HG02970 (cell line): ENCODE results near the gene TBX6.
A peak's percentile ranks its signal among the peaks of the same experiment; 100 is the strongest.
"Not testable (repeated sequence)": the region's sequence is repeated elsewhere in the genome, so short reads cannot be mapped to it uniquely, and the experiment has no call there.

Experiments used
- ATAC-seq: cut with Tn5 transposase; IDR thresholded peaks from one replicate; pipeline ENCODE4 v1.9.1; 2021; ENCODE audit warnings: mild to moderate bottlenecking, moderate library complexity, moderate number of reproducible peaks; ENCODE audit not compliant: unreplicated experiment, low FRiP score

TBX6 gene

DNA sequence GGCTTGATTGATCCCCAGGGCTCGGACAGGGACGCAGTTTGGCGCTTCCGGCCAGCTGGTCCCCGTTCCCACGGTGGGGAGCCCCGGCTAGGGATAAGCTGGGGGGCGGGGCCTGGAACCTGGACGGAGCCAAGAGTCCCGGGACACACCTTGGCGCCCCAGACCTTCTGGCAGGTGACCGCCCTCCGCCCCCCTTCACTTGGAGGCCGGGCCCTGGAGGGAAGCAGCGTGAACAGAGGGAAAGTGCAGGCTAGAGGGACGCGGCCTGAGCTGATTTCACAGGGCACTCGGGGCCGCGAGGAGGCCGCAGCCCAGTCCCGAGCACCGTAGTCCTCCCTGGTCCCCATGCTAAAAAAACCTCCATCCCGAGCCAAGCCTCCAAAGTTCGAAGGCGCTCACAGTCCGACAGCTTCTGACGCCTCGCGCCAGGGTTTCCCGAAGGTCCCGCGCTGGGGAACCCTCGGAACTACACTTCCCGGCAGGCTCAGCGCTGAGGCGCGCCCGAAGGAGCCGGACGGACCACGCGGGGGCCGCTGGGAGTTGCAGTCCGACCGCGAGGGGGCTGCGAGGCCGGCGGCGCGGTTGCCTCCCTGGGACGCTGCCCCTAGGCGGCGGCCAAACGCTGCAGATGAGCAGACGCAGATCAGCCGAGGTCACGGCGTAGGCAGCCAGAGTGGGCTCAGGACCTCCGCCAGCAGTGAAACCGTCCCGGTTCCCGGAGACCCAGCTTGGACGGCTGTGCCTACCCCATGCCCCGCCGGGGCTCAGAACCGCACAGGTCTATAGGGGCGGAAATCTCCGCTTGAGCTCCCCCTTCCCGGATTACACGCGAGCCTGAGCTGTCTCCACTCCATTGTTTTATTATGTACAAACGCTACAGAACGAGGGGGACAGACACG, at the start of gene TBX6:
TSS of gene TBX6 (minus strand) at position 451 of the 899 bp plus-strand sequence. CDS start 731 bp downstream, outside the sequence.
- ATAC-seq = peak; percentile 61

- ATAC-seq = no peak
Observed at GRCh38 chr16:30139583-30140481, 48.1 kb upstream of the TBX6 start.

DNA sequence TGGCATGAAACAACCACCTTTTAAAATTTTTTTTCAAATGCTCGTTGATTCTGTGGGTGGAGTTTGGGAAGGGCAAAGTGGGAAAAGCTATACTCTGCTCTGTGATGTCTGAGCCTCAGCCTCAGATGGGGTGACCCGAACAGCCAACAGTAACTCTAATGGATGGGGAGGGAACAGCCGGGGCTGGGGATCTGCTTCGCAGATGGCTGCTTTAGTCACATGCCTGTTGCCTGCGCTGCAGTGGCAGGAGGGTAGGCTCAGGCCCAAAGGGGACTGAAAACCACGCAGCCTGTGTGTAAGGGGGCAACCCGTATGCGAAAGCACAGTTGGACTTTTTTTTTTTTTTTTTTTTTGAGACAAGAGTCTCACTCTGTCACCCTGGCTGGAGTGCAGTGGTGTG, 46.2 kb upstream of the TBX6 start:
- ATAC-seq = no peak

DNA sequence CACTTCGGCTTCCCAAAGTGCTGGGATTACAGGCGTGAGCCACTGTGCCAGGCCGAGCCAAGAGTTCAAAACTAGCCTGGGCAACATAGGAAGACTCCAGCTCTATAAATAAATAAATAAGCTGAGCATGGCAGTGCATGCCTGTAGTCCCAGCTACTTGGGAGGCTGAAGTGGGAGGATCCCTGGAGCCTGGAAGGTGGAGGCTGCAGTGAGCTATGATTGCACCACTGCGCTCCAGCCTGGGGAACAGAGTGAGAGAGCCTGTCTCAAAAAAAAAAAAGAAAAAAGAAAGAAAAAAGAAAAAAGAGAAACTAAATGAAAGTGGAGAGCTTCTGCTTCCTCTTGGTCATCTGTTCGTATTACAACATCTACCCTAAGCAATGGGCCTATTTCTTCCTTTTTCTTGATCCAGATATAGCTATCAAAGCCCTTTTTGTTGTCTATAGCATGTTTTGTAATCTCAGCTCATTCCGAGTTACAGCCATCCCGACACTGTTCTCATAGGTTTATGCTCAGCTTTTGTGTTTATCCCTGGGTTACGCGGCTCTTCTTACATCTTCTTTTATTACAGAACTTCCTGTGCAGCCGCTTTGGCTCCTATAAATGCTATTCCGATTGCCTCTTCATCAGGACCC, 45.4 kb upstream of the TBX6 start:
- ATAC-seq = no peak

DNA sequence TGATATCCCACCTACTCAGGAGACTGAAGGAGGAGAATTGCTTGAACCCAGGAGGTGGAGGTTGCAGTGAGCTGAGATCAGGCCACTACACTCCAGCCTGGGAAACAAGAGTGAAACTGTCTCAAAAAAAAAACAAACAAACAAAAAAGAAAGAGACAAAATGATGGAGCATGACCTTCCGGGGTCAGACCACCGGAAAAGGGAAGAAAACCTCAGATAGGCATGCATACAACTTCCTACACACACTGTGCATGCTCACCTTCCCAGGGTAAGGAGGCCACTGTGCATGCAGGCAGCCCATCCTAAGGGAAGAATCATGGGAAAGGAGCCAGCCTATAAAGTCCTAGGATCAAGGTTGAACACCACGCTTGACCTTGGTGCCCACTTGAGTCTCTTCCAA, 40.9 kb upstream of the TBX6 start:
- ATAC-seq = no peak

DNA sequence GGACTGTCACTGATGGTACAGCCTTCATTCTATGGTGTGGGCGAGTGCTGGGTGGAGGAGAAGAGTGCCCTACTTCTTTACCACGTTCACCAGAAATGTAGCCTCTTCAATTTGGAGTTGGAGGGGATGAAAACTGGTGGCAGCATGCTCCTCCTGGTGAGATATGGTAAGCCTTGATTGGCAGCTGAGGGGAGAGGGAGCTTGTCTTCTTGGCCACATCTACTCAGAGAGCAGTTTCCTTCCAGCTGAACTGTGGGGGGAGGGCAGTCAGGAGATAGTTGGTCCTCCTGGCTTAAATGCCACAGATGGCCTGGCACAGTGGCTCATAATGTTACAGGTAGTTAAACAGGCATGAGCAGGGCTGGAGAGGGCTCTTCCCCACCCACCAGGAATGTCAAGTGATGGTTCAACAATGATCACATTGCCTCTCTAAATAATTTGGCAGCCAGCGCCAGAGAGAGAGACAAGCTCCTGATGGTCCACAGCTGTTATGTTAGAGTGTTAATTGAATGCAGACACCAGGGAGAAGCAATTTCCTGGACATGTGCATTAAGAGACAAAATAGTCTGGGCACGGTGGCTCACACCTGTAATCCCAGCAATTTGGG, 40.2 kb upstream of the TBX6 start:
- no peak for ATAC-seq

DNA sequence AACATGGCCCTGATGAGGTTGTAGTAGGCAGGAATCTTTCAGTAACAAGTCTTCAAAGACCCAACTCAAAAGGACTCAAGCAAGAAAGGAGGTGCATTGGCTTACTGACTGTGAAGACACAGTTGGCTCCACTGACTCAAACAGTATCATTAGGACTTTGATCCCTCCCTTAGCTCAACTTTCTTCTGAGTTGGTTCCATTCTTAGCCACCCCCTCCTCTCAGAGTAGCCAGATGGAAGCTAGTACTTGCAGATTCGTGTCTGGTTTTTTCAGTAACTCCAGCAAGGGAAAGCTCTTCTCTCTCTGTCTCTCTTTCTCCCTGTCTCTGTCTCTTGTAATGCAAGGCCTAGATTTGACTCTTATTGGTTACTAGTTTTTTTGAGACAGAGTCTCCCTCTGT, 36.3 kb upstream of the TBX6 start:
- ATAC-seq = no peak

DNA sequence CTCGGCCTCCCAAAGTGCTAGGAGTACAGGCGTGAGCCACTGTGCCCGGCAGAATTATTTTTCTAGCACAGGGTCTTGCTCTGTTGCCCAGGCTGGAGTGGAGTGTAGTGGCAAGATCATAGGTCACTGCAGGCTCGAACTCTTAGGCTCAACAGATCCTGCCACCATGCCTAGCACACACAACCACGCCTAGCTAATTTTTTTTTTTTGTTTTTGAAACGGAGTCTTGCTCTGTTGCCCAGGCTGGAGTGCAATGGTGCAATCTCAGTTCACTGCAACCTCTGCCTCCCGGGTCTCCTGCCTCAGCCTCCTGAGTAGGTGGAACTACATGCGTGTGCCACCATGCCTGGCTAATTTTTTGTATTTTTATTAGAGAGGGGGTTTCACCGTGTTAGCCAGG, 34.0 kb upstream of the TBX6 start:
- ATAC-seq = not testable (repeated sequence)

DNA sequence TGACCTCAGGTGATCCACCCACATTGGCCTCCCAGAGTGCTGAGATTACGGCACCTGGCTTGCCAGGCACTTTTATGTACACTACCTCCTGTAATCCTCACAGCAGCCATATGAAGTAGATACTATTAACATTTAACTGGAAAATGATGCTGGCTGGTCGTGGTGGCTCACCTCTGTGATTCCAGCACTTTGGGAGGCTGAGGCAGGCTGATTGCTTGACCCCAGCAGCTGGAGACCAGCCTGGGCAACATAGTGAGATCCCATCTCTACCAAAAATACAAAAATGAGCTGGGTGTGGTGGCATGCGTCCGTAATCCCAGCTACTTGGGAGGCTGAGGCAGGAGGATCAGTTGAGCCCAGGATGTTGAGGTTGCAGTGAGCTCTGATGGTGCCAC, 33.3 kb upstream of the TBX6 start:
- ATAC-seq = no peak

DNA sequence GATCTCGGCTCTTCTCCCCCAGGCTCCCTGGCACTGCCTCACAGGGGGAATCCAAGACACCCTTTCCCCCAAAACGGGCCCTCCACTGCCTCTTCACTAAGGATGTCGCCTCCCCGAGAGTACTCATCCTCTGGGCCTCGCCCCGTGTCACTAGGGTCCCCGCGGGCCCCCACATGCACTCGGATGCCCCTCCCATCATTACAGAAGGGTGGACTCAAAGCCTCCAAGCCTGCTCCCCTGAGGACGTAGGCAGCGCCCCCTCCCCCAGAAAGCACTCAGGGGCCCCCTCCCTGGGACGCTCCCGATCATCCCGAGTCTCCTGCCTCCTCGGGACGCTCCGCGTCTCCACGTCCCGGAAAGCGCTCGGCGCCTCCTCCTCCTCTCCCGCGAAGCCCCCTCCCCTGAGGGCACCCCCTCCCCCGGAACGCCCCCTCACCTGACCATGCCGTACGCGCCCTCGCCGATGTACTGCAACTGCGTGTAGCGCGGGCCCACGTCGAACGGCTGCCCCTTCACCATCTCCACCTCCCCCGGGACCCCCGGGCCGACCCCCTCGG, 31.0 kb upstream of the TBX6 start:
- ATAC-seq = peak; percentile 20

DNA sequence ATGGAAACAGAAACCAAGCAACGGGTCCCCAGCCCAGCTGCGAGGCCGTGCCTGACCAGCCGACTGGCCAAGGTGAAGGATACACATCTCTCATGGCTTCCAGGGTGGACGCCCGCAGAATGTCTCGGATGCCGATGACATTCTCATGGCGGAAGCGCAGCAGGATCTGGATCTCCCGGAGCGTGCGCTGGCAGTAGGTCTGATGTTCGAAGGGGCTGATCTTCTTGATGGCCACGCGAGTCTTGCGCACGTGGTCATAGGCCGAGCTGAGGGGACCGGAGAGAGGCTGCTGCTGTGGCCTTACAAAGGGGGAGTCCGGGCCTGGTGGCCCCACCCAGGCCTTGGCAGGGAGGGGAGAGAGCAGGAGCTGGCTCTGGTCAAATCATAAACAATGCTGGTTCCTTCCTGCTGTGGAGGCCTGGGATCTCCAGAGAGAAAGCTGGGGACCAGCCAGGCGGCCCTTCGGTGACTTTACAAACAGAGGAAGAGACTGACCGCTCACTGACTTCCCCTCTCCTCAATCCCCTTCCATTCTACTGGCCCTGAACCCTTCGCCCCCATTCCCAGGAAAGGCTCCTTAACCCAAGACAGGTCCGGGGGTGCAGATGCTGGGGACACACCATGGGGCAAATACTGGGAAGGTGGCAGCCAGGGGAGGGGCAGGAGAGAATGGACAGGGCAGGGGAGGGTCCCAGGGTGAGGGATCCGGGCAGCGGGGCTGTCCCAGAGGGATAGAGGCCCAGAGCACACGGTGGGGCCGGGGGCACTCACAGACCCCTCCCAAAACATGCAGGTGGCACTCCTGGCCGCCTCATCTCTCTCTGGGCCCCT, 30.2 kb upstream of the TBX6 start:
- no peak for ATAC-seq

DNA sequence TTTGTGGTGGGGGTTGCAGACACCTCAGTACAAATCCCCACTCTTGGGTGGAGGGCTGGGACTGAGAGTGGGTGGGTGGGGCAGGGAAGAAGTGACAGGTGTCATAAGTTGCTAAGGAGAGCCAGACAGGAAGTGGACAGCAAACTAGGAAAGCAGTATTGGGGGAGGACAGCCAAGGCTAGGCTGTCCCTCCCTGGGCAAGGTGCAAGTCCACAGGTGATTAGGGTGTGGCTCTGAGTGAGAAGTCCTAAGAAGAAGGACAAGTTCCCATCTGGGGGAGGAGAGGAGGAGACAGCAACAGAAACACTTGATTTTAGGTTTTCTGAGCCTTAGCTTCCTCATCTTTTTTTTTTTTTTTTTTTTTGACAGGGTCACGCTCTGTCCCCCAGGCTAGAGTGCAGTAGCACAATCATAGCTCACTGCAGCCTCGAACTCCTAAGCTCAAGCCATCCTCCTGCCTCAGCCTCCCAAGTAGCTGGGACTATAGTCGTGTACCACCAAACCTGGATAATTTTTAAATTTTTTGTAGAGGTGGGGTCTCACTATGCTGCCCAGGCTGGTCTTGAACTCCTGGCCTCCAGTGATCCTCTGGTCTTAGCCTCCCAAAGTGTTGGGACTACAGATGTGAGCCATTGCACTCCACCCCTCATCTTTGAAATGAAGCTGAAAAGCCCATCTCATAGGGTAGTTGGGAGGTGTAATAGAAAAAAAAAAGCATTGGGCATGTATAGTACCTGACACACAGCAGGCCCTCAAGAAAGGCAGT, 28.8 kb upstream of the TBX6 start:
- ATAC-seq = no peak

DNA sequence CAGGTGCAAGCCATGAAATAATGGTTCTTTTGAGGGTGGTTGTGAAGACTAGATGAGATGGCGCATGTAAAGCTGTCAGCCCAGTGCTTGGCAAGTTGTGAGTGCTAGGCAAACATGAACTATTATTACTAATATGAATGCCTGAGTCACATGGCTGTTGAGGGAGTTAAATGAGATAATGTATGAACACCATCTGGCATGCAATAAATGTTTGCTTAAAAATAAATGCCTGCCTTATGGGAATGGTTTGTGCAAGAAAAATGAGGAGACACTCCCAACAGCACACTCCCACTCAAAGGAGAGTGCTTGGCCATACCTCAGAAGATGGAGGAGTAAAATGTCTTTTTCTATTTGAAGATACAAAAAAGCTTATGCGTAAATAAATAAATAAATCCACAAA, 27.7 kb upstream of the TBX6 start:
- ATAC-seq = no peak

GRCh38 chr16:30117768-30118167, 26.0 kb upstream of the TBX6 start:
- ATAC-seq = no peak

DNA sequence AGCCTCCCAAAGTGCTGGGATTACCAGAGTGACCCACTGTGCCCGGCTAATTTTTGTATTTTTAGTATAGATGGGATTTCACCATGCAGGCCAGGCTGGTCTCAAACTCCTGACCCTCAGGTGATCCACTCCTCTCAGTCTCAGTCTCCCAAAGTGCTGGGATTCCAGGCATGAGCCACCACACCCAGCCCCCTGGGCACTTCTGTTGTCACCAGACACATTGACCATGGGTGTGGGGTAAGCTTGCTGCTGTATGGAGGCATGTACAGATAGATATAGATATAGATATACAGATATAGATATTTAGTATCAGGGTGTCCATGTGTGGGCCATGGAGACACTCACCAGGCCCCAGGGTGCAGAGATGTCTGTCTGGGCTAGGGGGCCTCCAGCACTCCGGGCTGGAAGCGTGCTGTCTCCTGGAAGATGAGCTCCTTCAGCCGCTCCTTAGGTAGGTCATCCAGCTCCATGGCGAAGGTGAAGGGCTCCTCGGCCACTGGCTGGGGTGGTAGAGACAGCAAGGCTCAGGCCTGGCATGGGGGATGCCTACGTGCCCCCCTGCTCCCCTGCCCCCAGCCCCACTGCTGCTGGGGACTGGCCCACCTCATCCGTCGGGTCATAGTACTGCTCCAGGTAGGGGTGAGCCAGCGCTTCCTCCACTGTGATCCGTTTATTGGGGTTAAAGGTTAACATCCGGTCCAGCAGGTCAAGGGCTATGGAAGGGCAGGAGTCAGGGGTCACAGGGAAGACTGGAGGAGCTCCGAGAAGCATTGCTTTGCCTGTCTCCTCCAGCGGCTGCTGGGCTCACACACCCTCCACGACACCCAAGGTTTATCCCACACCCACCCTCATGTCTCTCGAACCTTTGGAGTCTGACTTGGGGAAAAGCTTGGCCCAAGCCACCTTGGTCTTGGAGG, 24.8 kb upstream of the TBX6 start:
- ATAC-seq = no peak

GRCh38 chr16:30115238-30115637, 23.5 kb upstream of the TBX6 start:
- no peak for ATAC-seq

DNA sequence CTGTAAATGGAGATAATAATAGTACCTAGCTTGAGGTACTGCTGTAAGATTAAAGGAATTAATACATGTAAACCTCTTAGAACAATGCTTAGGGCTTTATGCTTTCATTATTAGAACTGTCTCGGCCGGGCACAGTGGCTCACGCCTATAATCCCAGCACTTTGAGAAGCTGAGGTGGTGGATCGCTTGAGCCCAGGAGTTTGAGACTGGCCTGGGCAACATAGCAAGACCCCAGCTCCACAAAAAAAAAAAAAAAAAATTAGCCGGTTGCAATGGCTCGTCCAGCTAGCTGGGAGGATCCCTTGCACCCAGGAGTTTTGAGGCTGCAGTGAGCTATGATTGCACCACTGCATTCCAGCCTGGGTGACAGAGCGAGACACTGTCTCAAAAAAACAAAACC, 23.1 kb upstream of the TBX6 start:
- not testable (repeated sequence) for ATAC-seq

DNA sequence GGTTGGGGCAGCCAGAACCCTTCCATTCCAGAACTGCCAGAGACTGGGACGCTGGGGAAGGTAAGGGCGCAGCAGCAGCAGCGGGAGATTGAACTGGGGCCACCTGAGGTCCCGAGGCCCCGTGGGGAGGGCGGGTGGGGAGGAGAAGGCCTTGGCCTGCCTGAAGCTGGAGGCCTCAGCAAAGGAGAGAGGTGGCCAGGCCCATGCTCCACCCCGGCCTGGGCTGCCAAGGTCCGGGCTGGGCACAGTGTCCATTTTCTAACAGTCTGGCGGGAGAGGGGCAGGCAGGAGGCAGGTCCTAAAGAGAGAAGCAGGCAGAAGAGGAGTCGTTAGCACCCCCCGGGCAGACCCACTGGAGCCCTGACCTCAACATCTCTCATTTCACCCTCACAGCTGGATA, 22.7 kb upstream of the TBX6 start:
- ATAC-seq = no peak
